GM12878 (cell line): Measurements from ENCODE around the gene CD34. TPM values are rescaled to one million over a fixed set of nuclear protein-coding genes. Genes with fewer than 3 reads are reported as not detected.
A peak's percentile ranks its signal among the peaks of the same experiment; 100 is the strongest.

Experiments
- ATAC-seq: fragments of 200-7000 bp; cut with Tn5 transposase; 3 replicates; pipeline ENCODE4 v1.9.1; 2020; ENCODE audit warnings: mild to moderate bottlenecking, moderate library complexity
- BruUV-seq: library from RNA; stranded (reverse); fragments of 400-500 nt; replicated peaks from 2 replicates; lab custom pipeline; 2021; lab: Mats Ljungman, UMichigan
- CTCF ChIA-PET: fragments of 300-600 bp; sonication (Branson Sonifier 250); formaldehyde crosslinking; extraction: SDS; loops from one replicate; lab custom pipeline; 2021; ENCODE audit warnings: inconsistent platforms; lab: Yijun Ruan, JAX
- POLR2A ChIA-PET: fragments of 350-600 bp; formaldehyde crosslinking; extraction: SDS; loops from one replicate; lab custom pipeline; 2021; ENCODE audit warnings: inconsistent platforms; lab: Charles Lee
- RAD21 ChIA-PET: fragments of 300-600 bp; sonication (Branson Sonifier 250); formaldehyde crosslinking; loops from one replicate; lab custom pipeline; 2023; ENCODE audit warnings: antibody characterized with exemption; ENCODE audit not compliant: unreplicated experiment; lab: Charles Lee
- SMC1A ChIA-PET: fragments of 300-600 bp; sonication (Branson Sonifier 250); formaldehyde crosslinking; loops from one replicate; lab custom pipeline; 2023; ENCODE audit not compliant: unreplicated experiment, uncharacterized antibody; lab: Charles Lee
- DNase-seq: peaks from one replicate; pipeline ENCODE4 v3.0.0-alpha.2; 2011; ENCODE audit warnings: low read depth, low spot score
- FAIRE-seq: peaks from 3 replicates; lab custom pipeline; 2011; peaks lifted over from hg19 to GRCh38; lab: Jason Lieb, UNC
- H2AFZ ChIP-seq: 2 replicates; pipeline ENCODE4 v1.6.0; 2011; ENCODE audit warnings: low read depth, low read length, control low read depth; ENCODE audit not compliant: control insufficient read depth
- H3K27ac ChIP-seq: 2 replicates; pipeline ENCODE4 v1.5.1; 2011; ENCODE audit warnings: control low read depth; ENCODE audit not compliant: control insufficient read depth, insufficient read depth
- H3K27me3 ChIP-seq, 2 experiments: replicated peaks in 1 of 2; 2 replicates each; pipeline versions ENCODE4 v1.6.0 to v1.6.1; 2011; ENCODE audit warnings: low read length in 1 of 2; ENCODE audit not compliant: control insufficient read depth in 2 of 2, insufficient read depth in 2 of 2
- H3K36me3 ChIP-seq, 2 experiments: 2 replicates each; pipeline ENCODE4 v1.5.1; 2011; ENCODE audit warnings: low read length in 1 of 2; ENCODE audit not compliant: control insufficient read depth in 2 of 2, insufficient read depth in 2 of 2
- H3K4me1 ChIP-seq: 2 replicates; pipeline ENCODE4 v1.6.1; 2011; ENCODE audit warnings: mild to moderate bottlenecking, low read length, moderate library complexity, mixed read lengths; ENCODE audit not compliant: control insufficient read depth, insufficient read depth
- H3K4me2 ChIP-seq: 2 replicates; pipeline ENCODE4 v1.6.0; 2011; ENCODE audit warnings: control low read depth; ENCODE audit not compliant: control insufficient read depth, insufficient read depth
- H3K4me3 ChIP-seq: fragments of 200-600 bp; sonication (generic); 2 replicates; pipeline ENCODE4 v1.5.1; 2016
- H3K79me2 ChIP-seq: 2 replicates; pipeline ENCODE4 v1.6.0; 2011; ENCODE audit warnings: low read length; ENCODE audit not compliant: control insufficient read depth, insufficient read depth
- H3K9ac ChIP-seq: 2 replicates; pipeline ENCODE4 v1.8.0; 2011; ENCODE audit warnings: low read length, control low read depth, mixed read lengths; ENCODE audit not compliant: control insufficient read depth, insufficient read depth
- H3K9me3 ChIP-seq: replicated peaks from 3 replicates; pipeline ENCODE4 v1.5.1; 2011; ENCODE audit warnings: mild to moderate bottlenecking, low read length; ENCODE audit not compliant: control insufficient read depth, insufficient read depth
- H4K20me1 ChIP-seq: 2 replicates; pipeline ENCODE4 v1.6.0; 2011; ENCODE audit not compliant: control insufficient read depth, insufficient read depth
- CREM ChIP-seq: IDR thresholded peaks from 2 replicates; pipeline ENCODE4 v1.6.1; 2014; ENCODE audit warnings: antibody characterized with exemption, low read depth
- HDAC6 ChIP-seq: fragments of 200-600 bp; sonication (generic); IDR thresholded peaks from one replicate; pipeline ENCODE4 v1.8.0; 2017; ENCODE audit warnings: antibody characterized with exemption; ENCODE audit not compliant: unreplicated experiment
- HDGF ChIP-seq: fragments of 450-650 bp; IDR thresholded peaks from 2 replicates; pipeline ENCODE4 v1.6.1; 2016; ENCODE audit warnings: antibody characterized with exemption
- MTA3 ChIP-seq: IDR thresholded peaks from 2 replicates; pipeline ENCODE4 v1.6.1; 2012; ENCODE audit warnings: low read length, inconsistent platforms, borderline replicate concordance
- POLR2AphosphoS5 ChIP-seq: IDR thresholded peaks from 2 replicates; pipeline ENCODE4 v1.6.1; 2011; ENCODE audit warnings: mild to moderate bottlenecking, low read length, inconsistent platforms
- RCOR1 ChIP-seq: conservative IDR thresholded peaks from 2 replicates; pipeline ENCODE4 v1.6.1; 2012; ENCODE audit warnings: low read depth, low read length, improper control_type of control experiment
- SPI1 ChIP-seq: IDR thresholded peaks from 2 replicates; pipeline ENCODE4 v1.6.1; 2011; ENCODE audit warnings: low read depth, mild to moderate bottlenecking, low read length, moderate library complexity, borderline replicate concordance; ENCODE audit not compliant: insufficient read depth
- TCF3 ChIP-seq: IDR thresholded peaks from 2 replicates; pipeline ENCODE4 v1.6.1; 2012; ENCODE audit warnings: low read depth, mild to moderate bottlenecking, low read length, borderline replicate concordance; ENCODE audit not compliant: insufficient read depth
- WGBS: methylation state at CpG from one replicate; pipeline ENCODE4 v1.1.6; 2016; ENCODE audit warnings: low lambda C conversion rate; ENCODE audit not compliant: insufficient replicate concordance, insufficient coverage; ENCODE audit errors: missing lambda C conversion rate; 5-methylcytosine and 5-hydroxymethylcytosine counted together
- in situ Hi-C: fragments of 300-500 bp; cut with MboI; formaldehyde crosslinking; loops from 9 replicates; pipeline ENCODE4 v1.14.3; 2018; ENCODE audit warnings: mixed read lengths
- intact Hi-C: fragments of 100-400 bp; cut with micrococcal nuclease; formaldehyde crosslinking; loops from one replicate; pipeline ENCODE4 v1.14.2; 2022; ENCODE audit not compliant: unreplicated experiment
- polyA plus RNA-seq, 11 experiments: library from polyadenylated mRNA; depleted of rRNA in 4 of 11; unstranded in 6 of 11; stranded (reverse) in 5 of 11; fragments of >200 nt; fragmentation: Nextera tagmentation in 4 of 11; fragmentation: Illumina TruSeq in 1 of 11; extraction: Ambion mirVana in 4 of 11; extraction: Trizol in 1 of 11; gene quantifications; 1 replicate in 1 of 11; 2 replicates in 10 of 11; pipeline versions ENCODE4 v1.2.1 to v1.2.3, GENCODE V29; 2011 to 2016; ENCODE audit warnings: inconsistent platforms in 2 of 11, missing spikeins in 2 of 11, low read depth in 1 of 11
- total RNA-seq, 4 experiments: library from RNA; depleted of rRNA in 3 of 4; stranded (reverse); fragments of >200 nt in 3 of 4; fragmentation: Illumina TruSeq in 1 of 4; extraction: Trizol in 1 of 4; gene quantifications; 2 replicates each; pipeline versions ENCODE4 v1.2.1 to v1.2.3, GENCODE V29; 2013 to 2021
- TF ChIP-seq, protein P1 (sequence below): IDR thresholded peaks from 2 replicates; pipeline ENCODE4 v1.6.1; 2012; ENCODE audit warnings: improper control_type of control experiment, low read depth, low read length; ENCODE audit not compliant: insufficient replicate concordance

Gene CD34
- total and polyA plus RNA-seq, 10 of the 15 experiments (the other 5 are each of a cell fraction or from before 2014, with no cell fraction given), result under 0.01 to 0.08 (median 0.02) TPM; not detected in 6

DNA sequence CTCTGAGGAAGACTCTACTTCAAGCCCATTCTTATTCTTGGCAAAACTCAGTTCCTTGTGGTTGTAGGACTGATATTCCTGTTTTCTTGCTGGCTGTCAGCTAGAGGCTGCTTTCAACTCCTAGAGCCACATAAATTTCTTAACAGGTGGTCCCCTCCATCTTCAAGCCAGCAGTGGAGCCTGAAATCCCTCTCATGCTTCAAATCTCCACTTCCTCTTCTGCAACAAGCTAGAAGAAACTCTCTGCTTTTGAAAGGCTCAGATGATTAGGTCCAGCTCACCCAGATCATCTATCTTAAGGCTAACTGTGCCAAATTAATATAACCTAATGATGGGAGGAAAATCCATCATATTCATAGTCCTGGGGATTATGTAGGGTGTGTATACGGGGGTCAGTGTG is 43.2 kb upstream of the CD34 start:
- H3K9ac ChIP-seq, result no peak overlapping the region
- ChIA-PET SMC1A (interaction anchor here (0.8 to 3.8 kb wide), 8 partner anchors 8 to 157 kb away, joined by 3 to 20 read pairs (median 8); no protein-coding TSS in a partner anchor), POLR2A (interaction anchor here (1.0 to 1.7 kb wide), 2 partner anchors 9 to 131 kb away, joined by 3 to 5 read pairs; no protein-coding TSS in a partner anchor), CTCF (interaction anchor here (0.7 to 3.9 kb wide), 10 partner anchors 9 to 187 kb away, joined by 3 to 33 read pairs (median 4); no protein-coding TSS in a partner anchor), RAD21 (interaction anchor here (0.6 to 2.6 kb wide), 5 partner anchors 9 to 67 kb away, joined by 3 to 8 read pairs (median 4); no protein-coding TSS in a partner anchor)
- H3K27ac ChIP-seq, result no peak overlapping the region
- no peak for DNase-seq
- H3K4me1 ChIP-seq, result no peaks in the 10 kb centered on the region
- H3K27me3 ChIP-seq, result peaks cover 11 to 15% of the 10 kb centered on the region in 2 experiments
- BruUV-seq, result no TSS peak
- no peaks in the 10 kb centered on the region for H4K20me1 ChIP-seq
- no peak overlapping the region for H3K4me3 ChIP-seq
- no peaks in the 10 kb centered on the region for H3K79me2 ChIP-seq
- H3K36me3 ChIP-seq, result no peaks in the 10 kb centered on the region
- no peak for FAIRE-seq
- H3K4me2 ChIP-seq, result no peak overlapping the region
- no peak overlapping the region for H2AFZ ChIP-seq
- intact Hi-C loops, result no loop called here
- ATAC-seq, result no peak
- WGBS, result 90% methylated on average over 1 of the region's 1 CpG
- TF ChIP-seq SPI1, result peak; percentile 71
- no peak for TF ChIP-seq HDAC6
- H3K9me3 ChIP-seq, result no peaks in the 10 kb centered on the region; the same call in 2 of the 3 replicates
- in situ Hi-C loops, result no loop called here

GRCh38 chr1:207952617-207953542 is 42.0 kb upstream of the CD34 start:
- CTCF ChIA-PET, result interaction anchor here (0.9 to 3.9 kb wide), 9 partner anchors 10 to 123 kb away, joined by 3 to 33 read pairs (median 6); no protein-coding TSS in a partner anchor
- POLR2A ChIA-PET, result interaction anchor here (1.0 to 1.7 kb wide), 2 partner anchors 8 to 130 kb away, joined by 3 to 5 read pairs; no protein-coding TSS in a partner anchor
- TF ChIP-seq CREM, result no peak
- TF ChIP-seq RCOR1, result no peak
- no peak for TF ChIP-seq HDGF
- TF ChIP-seq, protein P1, sequence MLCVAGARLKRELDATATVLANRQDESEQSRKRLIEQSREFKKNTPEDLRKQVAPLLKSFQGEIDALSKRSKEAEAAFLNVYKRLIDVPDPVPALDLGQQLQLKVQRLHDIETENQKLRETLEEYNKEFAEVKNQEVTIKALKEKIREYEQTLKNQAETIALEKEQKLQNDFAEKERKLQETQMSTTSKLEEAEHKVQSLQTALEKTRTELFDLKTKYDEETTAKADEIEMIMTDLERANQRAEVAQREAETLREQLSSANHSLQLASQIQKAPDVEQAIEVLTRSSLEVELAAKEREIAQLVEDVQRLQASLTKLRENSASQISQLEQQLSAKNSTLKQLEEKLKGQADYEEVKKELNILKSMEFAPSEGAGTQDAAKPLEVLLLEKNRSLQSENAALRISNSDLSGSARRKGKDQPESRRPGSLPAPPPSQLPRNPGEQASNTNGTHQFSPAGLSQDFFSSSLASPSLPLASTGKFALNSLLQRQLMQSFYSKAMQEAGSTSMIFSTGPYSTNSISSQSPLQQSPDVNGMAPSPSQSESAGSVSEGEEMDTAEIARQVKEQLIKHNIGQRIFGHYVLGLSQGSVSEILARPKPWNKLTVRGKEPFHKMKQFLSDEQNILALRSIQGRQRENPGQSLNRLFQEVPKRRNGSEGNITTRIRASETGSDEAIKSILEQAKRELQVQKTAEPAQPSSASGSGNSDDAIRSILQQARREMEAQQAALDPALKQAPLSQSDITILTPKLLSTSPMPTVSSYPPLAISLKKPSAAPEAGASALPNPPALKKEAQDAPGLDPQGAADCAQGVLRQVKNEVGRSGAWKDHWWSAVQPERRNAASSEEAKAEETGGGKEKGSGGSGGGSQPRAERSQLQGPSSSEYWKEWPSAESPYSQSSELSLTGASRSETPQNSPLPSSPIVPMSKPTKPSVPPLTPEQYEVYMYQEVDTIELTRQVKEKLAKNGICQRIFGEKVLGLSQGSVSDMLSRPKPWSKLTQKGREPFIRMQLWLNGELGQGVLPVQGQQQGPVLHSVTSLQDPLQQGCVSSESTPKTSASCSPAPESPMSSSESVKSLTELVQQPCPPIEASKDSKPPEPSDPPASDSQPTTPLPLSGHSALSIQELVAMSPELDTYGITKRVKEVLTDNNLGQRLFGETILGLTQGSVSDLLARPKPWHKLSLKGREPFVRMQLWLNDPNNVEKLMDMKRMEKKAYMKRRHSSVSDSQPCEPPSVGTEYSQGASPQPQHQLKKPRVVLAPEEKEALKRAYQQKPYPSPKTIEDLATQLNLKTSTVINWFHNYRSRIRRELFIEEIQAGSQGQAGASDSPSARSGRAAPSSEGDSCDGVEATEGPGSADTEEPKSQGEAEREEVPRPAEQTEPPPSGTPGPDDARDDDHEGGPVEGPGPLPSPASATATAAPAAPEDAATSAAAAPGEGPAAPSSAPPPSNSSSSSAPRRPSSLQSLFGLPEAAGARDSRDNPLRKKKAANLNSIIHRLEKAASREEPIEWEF, result no peak
- TF ChIP-seq TCF3, result no peak
- no peak for TF ChIP-seq POLR2AphosphoS5
- TF ChIP-seq MTA3, result no peak

More at GRCh38 chr1:207952617-207953542, 42.0 kb upstream of the CD34 start:
- ChIA-PET RAD21 (interaction anchor here (1.0 to 2.6 kb wide), 4 partner anchors 9 to 66 kb away, joined by 3 to 8 read pairs (median 4); no protein-coding TSS in a partner anchor), SMC1A (interaction anchor here (0.8 to 3.8 kb wide), 8 partner anchors 9 to 67 kb away, joined by 3 to 20 read pairs (median 6); no protein-coding TSS in a partner anchor)
- Histone ChIP-seq H3K27ac (no peak overlapping the region), H3K79me2 (no peaks in the 10 kb centered on the region), H3K9ac (no peak overlapping the region), H4K20me1 (no peaks in the 10 kb centered on the region), H3K4me2 (no peak overlapping the region), H3K36me3 (no peaks in the 10 kb centered on the region), H3K9me3 (no peaks in the 10 kb centered on the region; the same call in 2 of the 3 replicates), H3K4me1 (no peaks in the 10 kb centered on the region), H2AFZ (no peak overlapping the region), H3K27me3 (peaks cover 5 to 9% of the 10 kb centered on the region in 2 experiments), H3K4me3 (no peak overlapping the region)
- BruUV-seq, result no TSS peak
- no peak for DNase-seq
- WGBS, result 22% methylated on average over 4 of the region's 4 CpGs
- FAIRE-seq, result no peak
- intact Hi-C loops, result no loop called here
- ATAC-seq, result peak; percentile 53
- in situ Hi-C loops, result no loop called here
